ENCODE results near the gene MED27.

- TF ChIP-seq CTCF (IDR thresholded peaks at IDR 0.05), result no peak
- TF ChIP-seq EP300 (IDR thresholded peaks at IDR 0.05), result no peak
Observed at GRCh38 chr9:131934673-131935072, 145.0 kb downstream of the MED27 start.
